Stomach (tissue), 4 donors: ENCODE measurements around the gene CYP1A2.

ENCODE experiments used
- CTCF ChIP-seq, 7 experiments: fragments of 450-650 bp in 4 of 7; fragments of 200-600 bp in 3 of 7; sonication (generic) in 3 of 7; IDR thresholded peaks; one replicate each; pipeline ENCODE4 v1.5.1; 2016 to 2019; ENCODE audit warnings: antibody characterized with exemption in 7 of 7, control low read depth in 2 of 7, mild to moderate bottlenecking in 1 of 7
- EP300 ChIP-seq: sonication (generic); formaldehyde crosslinking; IDR thresholded peaks from one replicate; pipeline ENCODE4 v1.6.1; 2017; ENCODE audit warnings: antibody characterized with exemption
- POLR2A ChIP-seq, 4 donors: fragments of 450-650 bp; IDR thresholded peaks; one replicate each; pipeline ENCODE4 v1.6.1; 2016; ENCODE audit warnings: antibody characterized with exemption in 4 of 4, control low read depth in 2 of 4, mild to moderate bottlenecking in 1 of 4, moderate library complexity in 1 of 4
- POLR2AphosphoS5 ChIP-seq, 3 donors: sonication (generic); formaldehyde crosslinking; IDR thresholded peaks; one replicate each; pipeline ENCODE4 v1.6.1; 2016; ENCODE audit warnings: antibody characterized with exemption in 3 of 3

DNA sequence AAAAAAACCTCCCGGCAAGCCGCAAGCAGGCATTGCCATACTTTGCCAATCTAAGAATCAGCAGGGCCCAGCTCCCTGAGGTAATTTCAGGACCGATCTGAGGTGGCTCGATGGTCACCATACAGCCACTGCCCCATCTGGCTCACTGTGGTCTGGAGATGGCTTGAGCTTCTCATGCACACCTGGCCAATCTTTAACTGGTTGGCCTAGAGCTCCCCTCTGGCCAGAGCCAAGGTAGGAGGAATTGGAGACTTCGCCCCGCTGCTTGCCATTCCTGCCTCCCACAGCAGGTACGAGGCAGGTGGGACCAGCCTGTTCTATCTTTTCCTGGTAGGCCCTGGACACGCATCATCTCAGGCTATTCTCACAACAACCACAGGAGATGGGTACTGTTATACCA is 10.1 kb downstream of the CYP1A2 start:
- TF ChIP-seq CTCF (IDR thresholded peaks at IDR 0.05), result no peak
- TF ChIP-seq EP300, result no peak
- no peak for TF ChIP-seq POLR2AphosphoS5 (IDR thresholded peaks at IDR 0.05)
- no peak for TF ChIP-seq POLR2A (IDR thresholded peaks at IDR 0.05)
